Measurements from ENCODE around the gene INPP5A. TPM values are rescaled to one million over a fixed set of nuclear protein-coding genes. Genes with fewer than 3 reads are reported as not detected.

Gene INPP5A
- total and polyA plus RNA-seq, 4 donors: 12.4 to 39.9 (median 28.2) TPM

DNA sequence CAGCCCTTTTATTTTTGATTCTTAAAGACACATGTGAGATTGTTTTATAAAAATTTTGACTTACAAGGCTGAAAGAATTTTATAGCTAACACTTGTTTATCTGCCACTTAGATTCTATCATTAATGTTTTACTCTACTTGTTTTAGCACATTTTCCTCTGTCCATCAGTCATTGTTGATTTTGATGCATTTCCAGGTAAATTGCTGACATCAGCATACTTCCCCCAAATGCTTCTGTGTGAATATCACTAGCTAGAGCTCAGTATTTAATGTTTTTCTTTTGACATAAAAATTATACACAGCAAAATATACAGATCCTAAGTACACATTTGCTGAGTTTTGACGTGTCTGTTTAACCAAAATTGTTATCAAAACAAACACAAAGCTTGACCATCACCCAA is 43.0 kb downstream of the INPP5A start:
- Histone ChIP-seq H3K36me3 (ENCODE audit: control insufficient read depth in 4 of 4, insufficient read depth in 4 of 4, low read length in 4 of 4) (peaks cover 0 to 1% (median 0%) of the 10 kb centered on the region in 4 donors), H3K27me3 (ENCODE audit: control insufficient read depth in 3 of 3, insufficient read depth in 3 of 3, low read length in 2 of 3) (no peaks in the 10 kb centered on the region), H3K9ac (ENCODE audit: insufficient read depth in 1 of 2, low read length in 2 of 2) (no peak overlapping the region), H3K27ac (ENCODE audit: low read depth in 1 of 2, low read length in 1 of 2) (no peak overlapping the region), H3K9me3 (ENCODE audit: control insufficient read depth in 4 of 4, insufficient read depth in 3 of 4, low read length in 3 of 4) (no peaks in the 10 kb centered on the region), H3K4me1 (ENCODE audit: control insufficient read depth in 5 of 5, insufficient read depth in 5 of 5, low read length in 5 of 5) (peaks cover 4 to 60% (median 28%) of the 10 kb centered on the region in 5 donors), H3K4me3 (no peak overlapping the region)
- WGBS, 2 donors: 73 to 81% methylated on average over 1 of the region's 1 CpG
- DNase-seq (no peak), ATAC-seq (ENCODE audit: insufficient read depth, low FRiP score) (no peak)
- TF ChIP-seq, protein P1, sequence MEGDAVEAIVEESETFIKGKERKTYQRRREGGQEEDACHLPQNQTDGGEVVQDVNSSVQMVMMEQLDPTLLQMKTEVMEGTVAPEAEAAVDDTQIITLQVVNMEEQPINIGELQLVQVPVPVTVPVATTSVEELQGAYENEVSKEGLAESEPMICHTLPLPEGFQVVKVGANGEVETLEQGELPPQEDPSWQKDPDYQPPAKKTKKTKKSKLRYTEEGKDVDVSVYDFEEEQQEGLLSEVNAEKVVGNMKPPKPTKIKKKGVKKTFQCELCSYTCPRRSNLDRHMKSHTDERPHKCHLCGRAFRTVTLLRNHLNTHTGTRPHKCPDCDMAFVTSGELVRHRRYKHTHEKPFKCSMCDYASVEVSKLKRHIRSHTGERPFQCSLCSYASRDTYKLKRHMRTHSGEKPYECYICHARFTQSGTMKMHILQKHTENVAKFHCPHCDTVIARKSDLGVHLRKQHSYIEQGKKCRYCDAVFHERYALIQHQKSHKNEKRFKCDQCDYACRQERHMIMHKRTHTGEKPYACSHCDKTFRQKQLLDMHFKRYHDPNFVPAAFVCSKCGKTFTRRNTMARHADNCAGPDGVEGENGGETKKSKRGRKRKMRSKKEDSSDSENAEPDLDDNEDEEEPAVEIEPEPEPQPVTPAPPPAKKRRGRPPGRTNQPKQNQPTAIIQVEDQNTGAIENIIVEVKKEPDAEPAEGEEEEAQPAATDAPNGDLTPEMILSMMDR (IDR thresholded peaks at IDR 0.05; ENCODE audit: control extremely low read depth, extremely low read depth): no peak

DNA sequence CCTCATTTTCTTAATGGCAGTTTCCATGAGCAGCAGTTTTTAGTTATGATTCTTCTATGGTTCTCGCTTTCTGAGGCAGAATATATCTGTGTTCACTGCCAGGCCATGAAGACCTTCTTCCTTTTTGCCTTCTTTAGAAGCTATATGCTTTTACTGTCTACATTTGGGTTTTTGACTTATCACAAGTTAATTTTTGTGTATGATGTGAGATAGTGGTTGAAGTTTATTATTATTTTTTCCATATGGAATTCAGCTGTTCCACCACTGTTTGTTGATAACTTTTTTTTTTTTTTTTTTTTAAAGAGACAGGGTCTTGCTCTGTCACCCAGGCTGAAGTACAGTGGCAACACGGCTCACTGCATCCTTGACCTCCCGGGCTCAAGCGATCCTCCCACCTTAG is 44.5 kb downstream of the INPP5A start:
- no peak overlapping the region for H3K27ac ChIP-seq (ENCODE audit: low read depth in 1 of 2, low read length in 1 of 2)
- TF ChIP-seq, protein P1 (IDR thresholded peaks at IDR 0.05; ENCODE audit: control extremely low read depth, extremely low read depth): no peak
- no peaks in the 10 kb centered on the region for H3K27me3 ChIP-seq (ENCODE audit: control insufficient read depth in 3 of 3, insufficient read depth in 3 of 3, low read length in 2 of 3)
- H3K9me3 ChIP-seq (ENCODE audit: control insufficient read depth in 4 of 4, insufficient read depth in 3 of 4, low read length in 3 of 4): no peaks in the 10 kb centered on the region
- no peak overlapping the region for H3K4me3 ChIP-seq
- peaks cover 16 to 67% (median 27%) of the 10 kb centered on the region in 5 donors for H3K4me1 ChIP-seq (ENCODE audit: control insufficient read depth in 5 of 5, insufficient read depth in 5 of 5, low read length in 5 of 5)
- H3K9ac ChIP-seq (ENCODE audit: insufficient read depth in 1 of 2, low read length in 2 of 2): no peak overlapping the region
- no peak for ATAC-seq (ENCODE audit: insufficient read depth, low FRiP score)
- peak in 2 of 3 donors; percentile 85 to 87 for DNase-seq
- WGBS, 2 donors: 95 to 98% methylated on average over 4 of the region's 4 CpGs
- H3K36me3 ChIP-seq (ENCODE audit: control insufficient read depth in 4 of 4, insufficient read depth in 4 of 4, low read length in 4 of 4): peaks cover 0 to 1% (median 0%) of the 10 kb centered on the region in 4 donors

DNA sequence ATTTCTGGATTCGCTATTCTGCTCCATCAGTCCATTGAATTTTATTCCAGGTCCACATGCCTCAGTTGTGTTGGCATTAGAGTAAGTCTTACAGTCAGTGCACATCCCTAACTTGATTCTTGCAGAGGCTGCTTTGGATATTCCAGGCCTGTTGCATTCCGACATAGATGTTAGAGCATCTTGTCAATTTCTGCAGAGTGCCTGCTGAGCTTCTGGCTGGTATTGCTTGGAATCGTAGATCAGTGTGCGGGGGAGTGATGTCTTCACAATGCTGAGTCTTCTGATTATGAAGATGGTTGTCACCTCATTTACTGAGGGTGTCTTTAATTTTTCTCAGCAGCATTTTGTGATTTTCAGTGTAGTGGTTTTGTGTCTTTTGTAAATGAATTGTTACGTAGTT is 45.2 kb downstream of the INPP5A start:
- peak in 2 of 3 donors; percentile 68 to 75 for DNase-seq
- WGBS, 2 donors: 88 to 92% methylated on average over 5 of the region's 5 CpGs
- Histone ChIP-seq H3K27me3 (ENCODE audit: control insufficient read depth in 3 of 3, insufficient read depth in 3 of 3, low read length in 2 of 3) (no peaks in the 10 kb centered on the region), H3K27ac (ENCODE audit: low read depth in 1 of 2, low read length in 1 of 2) (no peak overlapping the region), H3K4me3 (no peak overlapping the region), H3K36me3 (ENCODE audit: control insufficient read depth in 4 of 4, insufficient read depth in 4 of 4, low read length in 4 of 4) (peaks cover 0 to 1% (median 0%) of the 10 kb centered on the region in 4 donors), H3K9me3 (ENCODE audit: control insufficient read depth in 4 of 4, insufficient read depth in 3 of 4, low read length in 3 of 4) (no peaks in the 10 kb centered on the region), H3K9ac (ENCODE audit: insufficient read depth in 1 of 2, low read length in 2 of 2) (peak overlapping the region in 1 of 2 donors; percentile 55), H3K4me1 (ENCODE audit: control insufficient read depth in 5 of 5, insufficient read depth in 5 of 5, low read length in 5 of 5) (peaks cover 16 to 65% (median 29%) of the 10 kb centered on the region in 5 donors)
- TF ChIP-seq, protein P1 (IDR thresholded peaks at IDR 0.05; ENCODE audit: control extremely low read depth, extremely low read depth): no peak
- no peak for ATAC-seq (ENCODE audit: insufficient read depth, low FRiP score)

DNA sequence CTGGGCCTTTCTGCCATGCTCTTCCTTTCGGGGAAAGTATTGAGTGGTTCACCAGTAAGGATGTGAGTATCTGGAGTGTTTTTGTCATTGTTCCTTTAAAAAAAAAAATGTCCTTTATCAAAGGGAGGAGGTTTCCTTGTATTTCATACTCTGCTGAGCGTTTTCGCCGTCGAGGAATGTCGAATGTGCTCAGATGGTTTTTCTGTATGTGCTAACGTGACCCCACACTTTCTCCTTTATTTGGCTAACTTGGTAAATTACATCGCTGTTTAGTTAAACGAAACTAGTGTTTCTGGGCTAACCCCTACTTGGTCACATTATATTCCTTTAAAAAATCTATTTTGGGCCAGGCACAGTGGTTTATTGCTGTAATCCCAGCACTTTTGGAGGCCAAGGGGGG is 45.9 kb downstream of the INPP5A start:
- peaks cover 0 to 1% (median 0%) of the 10 kb centered on the region in 4 donors for H3K36me3 ChIP-seq (ENCODE audit: control insufficient read depth in 4 of 4, insufficient read depth in 4 of 4, low read length in 4 of 4)
- no peak for ATAC-seq (ENCODE audit: insufficient read depth, low FRiP score)
- TF ChIP-seq, protein P1 (IDR thresholded peaks at IDR 0.05; ENCODE audit: control extremely low read depth, extremely low read depth): no peak
- H3K27me3 ChIP-seq (ENCODE audit: control insufficient read depth in 3 of 3, insufficient read depth in 3 of 3, low read length in 2 of 3): no peaks in the 10 kb centered on the region
- H3K27ac ChIP-seq (ENCODE audit: low read depth in 1 of 2, low read length in 1 of 2): no peak overlapping the region
- H3K4me1 ChIP-seq (ENCODE audit: control insufficient read depth in 5 of 5, insufficient read depth in 5 of 5, low read length in 5 of 5): peaks cover 18 to 65% (median 29%) of the 10 kb centered on the region in 5 donors
- peak in 2 of 3 donors; percentile 74 for DNase-seq
- H3K4me3 ChIP-seq: no peak overlapping the region
- 67 to 82% methylated on average over 9 of the region's 9 CpGs for WGBS, 2 donors
- peak overlapping the region in 1 of 2 donors; percentile 55 for H3K9ac ChIP-seq (ENCODE audit: insufficient read depth in 1 of 2, low read length in 2 of 2)
- no peaks in the 10 kb centered on the region for H3K9me3 ChIP-seq (ENCODE audit: control insufficient read depth in 4 of 4, insufficient read depth in 3 of 4, low read length in 3 of 4)
